Left ventricle myocardium inferior (tissue), 1 donor: ENCODE data around the gene SPAG9. TPM values are rescaled to one million over a fixed set of nuclear protein-coding genes. Genes with fewer than 3 reads are reported as not detected.

Source experiments
- DNase-seq: peaks from one replicate; pipeline ENCODE4 v3.0.0-alpha.2; 2020
- H3K27ac ChIP-seq: fragments of 200-600 bp; replicated peaks from 2 replicates; pipeline ENCODE4 v1.8.0; 2021
- H3K27me3 ChIP-seq: fragments of 200-600 bp; 2 replicates; pipeline ENCODE4 v1.8.0; 2021; ENCODE audit warnings: low read depth
- H3K36me3 ChIP-seq: fragments of 200-600 bp; 2 replicates; pipeline ENCODE4 v1.8.0; 2021
- H3K4me1 ChIP-seq: fragments of 200-600 bp; 2 replicates; pipeline ENCODE4 v1.8.0; 2021
- H3K4me3 ChIP-seq: fragments of 200-600 bp; 2 replicates; pipeline ENCODE4 v1.8.0; 2021; ENCODE audit warnings: mild to moderate bottlenecking, moderate library complexity
- H3K9me3 ChIP-seq: fragments of 200-600 bp; replicated peaks from 2 replicates; pipeline ENCODE4 v1.8.0; 2021
- intact Hi-C: fragments of 100-400 bp; cut with micrococcal nuclease; formaldehyde crosslinking; loops from one replicate; pipeline ENCODE4 v1.11.0; 2022
- total RNA-seq: library from RNA; stranded (reverse); fragmentation: NEBNext Ultra II Directional; extraction: Animal tissue kit (Norgen Biotek cat#: 25700); gene quantifications from one replicate; pipeline ENCODE4 v1.2.1, GENCODE V29; 2021
- TF ChIP-seq, protein P1 (sequence below): fragments of 200-600 bp; IDR thresholded peaks from 2 replicates; pipeline ENCODE4 v1.8.0; 2021; ENCODE audit warnings: antibody characterized with exemption, mild to moderate bottlenecking, borderline replicate concordance
- donor health status: DM: no; HTN: yes; CAD: no; lungs with severe emphysema.

Gene SPAG9
- total RNA-seq, 1 donor from 2014 or later = 43.8 TPM

DNA sequence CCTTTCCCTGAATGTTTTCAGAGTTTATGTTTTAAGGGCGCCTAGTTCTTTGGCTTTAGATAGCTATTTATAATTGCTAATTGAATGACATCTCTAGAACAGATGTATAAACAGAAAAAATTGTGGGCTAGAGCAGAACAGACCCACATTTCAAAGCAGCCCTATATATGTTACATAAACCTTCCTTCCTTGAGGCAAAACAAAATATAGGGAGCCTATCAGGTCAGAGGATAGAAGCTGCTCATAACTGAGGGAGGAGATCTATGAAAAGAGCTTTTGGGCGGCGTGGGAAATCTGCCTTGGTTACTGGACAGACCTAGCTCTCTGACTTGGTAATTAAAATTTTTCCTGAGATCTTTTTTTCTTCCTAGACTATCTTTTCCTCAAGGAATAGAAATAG is 68.4 kb downstream of the SPAG9 start:
- Histone ChIP-seq H3K27ac (no peak overlapping the region), H3K36me3 (no peaks in the 10 kb centered on the region), H3K4me1 (peaks cover 38% of the 10 kb centered on the region), H3K9me3 (no peaks in the 10 kb centered on the region), H3K27me3 (no peaks in the 10 kb centered on the region), H3K4me3 (no peak overlapping the region)
- intact Hi-C loops = no loop called here
- TF ChIP-seq, protein P1, sequence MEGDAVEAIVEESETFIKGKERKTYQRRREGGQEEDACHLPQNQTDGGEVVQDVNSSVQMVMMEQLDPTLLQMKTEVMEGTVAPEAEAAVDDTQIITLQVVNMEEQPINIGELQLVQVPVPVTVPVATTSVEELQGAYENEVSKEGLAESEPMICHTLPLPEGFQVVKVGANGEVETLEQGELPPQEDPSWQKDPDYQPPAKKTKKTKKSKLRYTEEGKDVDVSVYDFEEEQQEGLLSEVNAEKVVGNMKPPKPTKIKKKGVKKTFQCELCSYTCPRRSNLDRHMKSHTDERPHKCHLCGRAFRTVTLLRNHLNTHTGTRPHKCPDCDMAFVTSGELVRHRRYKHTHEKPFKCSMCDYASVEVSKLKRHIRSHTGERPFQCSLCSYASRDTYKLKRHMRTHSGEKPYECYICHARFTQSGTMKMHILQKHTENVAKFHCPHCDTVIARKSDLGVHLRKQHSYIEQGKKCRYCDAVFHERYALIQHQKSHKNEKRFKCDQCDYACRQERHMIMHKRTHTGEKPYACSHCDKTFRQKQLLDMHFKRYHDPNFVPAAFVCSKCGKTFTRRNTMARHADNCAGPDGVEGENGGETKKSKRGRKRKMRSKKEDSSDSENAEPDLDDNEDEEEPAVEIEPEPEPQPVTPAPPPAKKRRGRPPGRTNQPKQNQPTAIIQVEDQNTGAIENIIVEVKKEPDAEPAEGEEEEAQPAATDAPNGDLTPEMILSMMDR = no peak
- DNase-seq = no peak

DNA sequence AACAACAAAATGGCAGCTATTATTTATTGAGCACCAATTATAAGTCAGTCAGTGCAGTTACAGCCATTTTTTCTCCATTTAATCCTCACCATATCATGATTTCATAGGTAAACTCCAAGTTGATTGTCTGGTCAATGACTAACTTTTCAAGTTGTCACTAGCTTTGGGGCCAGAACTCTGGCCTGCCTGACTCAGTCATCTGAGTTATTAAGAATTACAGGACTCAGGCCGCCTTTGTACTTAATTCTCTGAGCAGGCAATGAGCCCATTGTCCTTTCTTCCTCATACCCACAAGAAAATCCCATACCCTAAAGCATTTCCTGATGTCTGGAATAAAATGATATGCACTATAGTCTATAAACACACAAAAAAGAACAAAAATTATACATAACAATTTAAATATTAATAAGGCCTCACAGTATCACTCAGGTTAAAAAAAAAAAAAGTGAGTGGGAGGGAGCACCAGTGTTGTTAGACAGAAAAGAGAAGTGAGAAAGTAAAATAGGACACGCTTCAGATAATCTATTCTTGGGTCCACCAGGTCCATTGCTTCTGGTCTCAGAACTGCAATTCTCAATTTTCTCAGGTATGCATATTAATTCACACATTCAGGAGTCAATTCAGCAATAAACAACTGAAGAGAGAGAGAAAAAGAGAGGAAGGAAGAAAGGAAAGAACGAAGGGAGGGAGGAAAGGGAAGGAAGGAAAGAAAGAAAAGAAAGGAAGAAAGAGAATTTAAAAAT is 70.2 kb downstream of the SPAG9 start:
- intact Hi-C loops = no loop called here
- H3K27ac ChIP-seq = no peak overlapping the region
- H3K4me1 ChIP-seq = peaks cover 36% of the 10 kb centered on the region
- H3K36me3 ChIP-seq = no peaks in the 10 kb centered on the region
- DNase-seq = no peak
- TF ChIP-seq, protein P1 = no peak
- H3K27me3 ChIP-seq = no peaks in the 10 kb centered on the region
- H3K9me3 ChIP-seq = no peaks in the 10 kb centered on the region
- H3K4me3 ChIP-seq = no peak overlapping the region

DNA sequence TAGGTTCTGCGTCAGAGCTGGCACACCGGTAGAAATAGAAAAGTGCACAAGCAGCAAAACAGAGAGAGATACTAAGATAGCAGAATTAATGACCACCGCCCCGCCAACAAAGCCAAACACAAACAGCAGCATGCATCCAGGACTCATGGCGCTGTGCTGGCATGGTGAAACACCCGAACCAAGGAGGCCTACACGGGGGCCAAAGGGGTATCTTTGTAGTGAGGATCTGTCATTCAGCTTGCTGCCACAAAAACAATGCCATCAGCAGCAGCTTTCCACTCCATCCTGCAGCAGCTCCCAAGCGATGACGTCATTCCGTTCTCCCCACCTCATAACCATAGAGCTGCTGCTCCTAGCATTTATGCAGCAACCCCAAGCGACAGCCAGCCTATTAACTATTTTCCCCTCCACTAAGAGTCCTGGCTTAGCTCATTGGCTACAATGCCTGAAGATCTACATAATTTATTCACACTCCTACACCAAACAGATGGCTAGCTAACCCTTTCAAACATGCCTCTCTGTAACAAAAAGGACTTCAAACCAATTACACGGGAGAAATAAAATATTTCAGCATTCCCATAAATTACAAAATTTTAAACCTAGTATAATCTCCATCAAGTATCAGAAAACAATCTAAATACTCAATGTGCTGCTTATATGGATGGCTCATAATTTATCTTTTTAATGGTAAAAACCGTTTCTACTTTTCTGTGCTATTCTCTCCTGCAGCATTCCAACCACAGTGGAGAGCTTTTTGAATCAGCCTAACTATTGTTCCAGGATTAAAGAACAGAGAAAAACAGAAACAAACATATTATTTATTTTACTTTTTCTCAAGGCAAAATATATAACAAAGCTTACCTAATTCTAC is 73.9 kb downstream of the SPAG9 start:
- peaks cover 32% of the 10 kb centered on the region for H3K4me1 ChIP-seq
- peak overlapping the region; percentile 31 for H3K27ac ChIP-seq
- H3K4me3 ChIP-seq = peak overlapping the region; percentile 40
- H3K27me3 ChIP-seq = no peaks in the 10 kb centered on the region
- no peaks in the 10 kb centered on the region for H3K36me3 ChIP-seq
- H3K9me3 ChIP-seq = no peaks in the 10 kb centered on the region
- TF ChIP-seq, protein P1 = no peak
- peak; percentile 36 for DNase-seq
- intact Hi-C loops = no loop called here

DNA sequence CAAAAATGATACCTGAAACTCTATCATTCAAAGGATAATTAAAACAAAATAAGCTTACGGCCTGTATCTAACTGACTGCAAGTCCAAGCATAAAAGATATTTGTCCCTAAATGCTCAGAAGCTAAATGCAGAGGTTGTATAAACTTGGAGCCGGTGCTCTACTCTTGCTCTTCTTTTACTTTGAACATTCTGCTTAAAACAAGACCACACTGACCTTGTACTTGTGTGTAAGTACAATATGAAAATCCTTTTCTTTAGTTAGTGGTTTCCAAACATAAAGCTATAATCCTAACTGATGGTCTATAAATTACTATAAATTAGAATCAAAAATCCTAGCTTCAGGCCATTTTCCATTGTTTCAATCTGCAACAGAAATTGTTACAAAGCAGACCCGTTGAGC is 74.6 kb downstream of the SPAG9 start:
- TF ChIP-seq, protein P1 = no peak
- Histone ChIP-seq H3K36me3 (no peaks in the 10 kb centered on the region), H3K9me3 (no peaks in the 10 kb centered on the region), H3K27ac (peak overlapping the region; percentile 31), H3K4me3 (peak overlapping the region; percentile 40), H3K27me3 (no peaks in the 10 kb centered on the region), H3K4me1 (peaks cover 32% of the 10 kb centered on the region)
- DNase-seq = no peak
- intact Hi-C loops = no loop called here

DNA sequence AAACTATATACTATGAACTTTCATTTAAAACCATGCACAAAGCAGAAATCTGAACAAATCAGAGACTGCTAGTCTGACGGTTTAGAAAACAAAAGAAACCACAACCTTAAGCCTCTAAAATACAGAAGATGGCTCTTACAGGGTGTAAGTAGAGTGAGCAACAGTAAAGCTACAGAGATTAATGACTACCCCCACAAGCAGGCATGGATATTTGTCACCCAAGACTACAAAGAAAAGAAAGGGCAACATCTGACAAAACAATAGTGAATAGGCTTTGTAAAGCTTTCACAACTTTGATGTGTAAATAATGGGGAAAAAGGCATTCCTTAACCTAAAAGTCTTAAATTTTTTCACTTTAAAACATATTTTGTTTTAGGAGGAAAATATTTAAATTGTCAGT is 75.0 kb downstream of the SPAG9 start:
- DNase-seq = no peak
- intact Hi-C loops = no loop called here
- TF ChIP-seq, protein P1 = no peak
- Histone ChIP-seq H3K36me3 (no peaks in the 10 kb centered on the region), H3K4me1 (peaks cover 32% of the 10 kb centered on the region), H3K4me3 (no peak overlapping the region), H3K9me3 (no peaks in the 10 kb centered on the region), H3K27ac (peak overlapping the region; percentile 31), H3K27me3 (no peaks in the 10 kb centered on the region)
